ENCODE results near the gene CCDC178. TPM values are rescaled to one million over a fixed set of nuclear protein-coding genes. Genes with fewer than 3 reads are reported as not detected.
"Not testable (repeated sequence)": the region's sequence is repeated elsewhere in the genome, so short reads cannot be mapped to it uniquely, and the experiment has no call there.

CCDC178 gene
- total and polyA plus RNA-seq, 7 donors, result 0.06 to 0.25 (median 0.18) TPM; not detected in 4

- Histone ChIP-seq H3K27ac (no peak overlapping the region), H3K4me1 (no peaks in the 10 kb centered on the region), H3K36me3 (ENCODE audit: insufficient read depth in 1 of 2, low read depth in 1 of 2) (no peaks in the 10 kb centered on the region), H3K27me3 (ENCODE audit: insufficient read depth in 3 of 3, low read length in 2 of 3) (no peaks in the 10 kb centered on the region), H3K4me3 (no peak overlapping the region), H3K9me3 (no peaks in the 10 kb centered on the region)
- no peak for ATAC-seq
- no peak for DNase-seq
- intact Hi-C loops (cut with DNase I), result no loop called here
- 10 to 29% (median 16%) methylated on average over 1 of the region's 1 CpG for WGBS, 3 donors
- no peak for TF ChIP-seq CTCF (IDR thresholded peaks at IDR 0.05)
Observed at GRCh38 chr18:33421225-33421624, 19.3 kb downstream of the CCDC178 start.

- ATAC-seq (no peak), DNase-seq (no peak)
- no peak for TF ChIP-seq CTCF (IDR thresholded peaks at IDR 0.05)
- Histone ChIP-seq H3K4me3 (no peak overlapping the region), H3K9me3 (no peaks in the 10 kb centered on the region), H3K36me3 (ENCODE audit: insufficient read depth in 1 of 2, low read depth in 1 of 2) (no peaks in the 10 kb centered on the region), H3K27me3 (ENCODE audit: insufficient read depth in 3 of 3, low read length in 2 of 3) (no peaks in the 10 kb centered on the region), H3K4me1 (no peaks in the 10 kb centered on the region), H3K27ac (no peak overlapping the region)
- intact Hi-C loops (cut with DNase I), result no loop called here
Observed at GRCh38 chr18:33404244-33404873, 36.2 kb downstream of the CCDC178 start.

GRCh38 chr18:33398939-33399338 is 41.6 kb downstream of the CCDC178 start:
- WGBS, 3 donors, result 93 to 95% (median 94%) methylated on average over 8 of the region's 8 CpGs
- H3K4me3 ChIP-seq; H3K9me3 ChIP-seq; H3K4me1 ChIP-seq; H3K36me3 ChIP-seq (ENCODE audit: insufficient read depth in 1 of 2, low read depth in 1 of 2); DNase-seq; H3K27ac ChIP-seq; H3K27me3 ChIP-seq (ENCODE audit: insufficient read depth in 3 of 3, low read length in 2 of 3); ATAC-seq; intact Hi-C loops (cut with DNase I): not testable (repeated sequence)

- no peaks in the 10 kb centered on the region for H3K27me3 ChIP-seq (ENCODE audit: insufficient read depth in 3 of 3, low read length in 2 of 3)
- no peaks in the 10 kb centered on the region for H3K4me1 ChIP-seq
- no peak for ATAC-seq
- 59 to 73% (median 72%) methylated on average over 4 of the region's 4 CpGs for WGBS, 3 donors
- intact Hi-C loops (cut with DNase I), result no loop called here
- no peak overlapping the region for H3K4me3 ChIP-seq
- no peak overlapping the region for H3K27ac ChIP-seq
- H3K9me3 ChIP-seq, result no peaks in the 10 kb centered on the region
- H3K36me3 ChIP-seq (ENCODE audit: insufficient read depth in 1 of 2, low read depth in 1 of 2), result no peaks in the 10 kb centered on the region
- no peak for DNase-seq
- no peak for TF ChIP-seq CTCF (IDR thresholded peaks at IDR 0.05)
Observed at GRCh38 chr18:33375829-33376228, 64.7 kb downstream of the CCDC178 start.

GRCh38 chr18:33372442-33372841 is 68.1 kb downstream of the CCDC178 start:
- ATAC-seq, result no peak
- no peak for DNase-seq
- TF ChIP-seq CTCF (IDR thresholded peaks at IDR 0.05), result no peak
- Histone ChIP-seq H3K4me3 (no peak overlapping the region), H3K27ac (no peak overlapping the region), H3K9me3 (no peaks in the 10 kb centered on the region), H3K27me3 (ENCODE audit: insufficient read depth in 3 of 3, low read length in 2 of 3) (no peaks in the 10 kb centered on the region), H3K4me1 (no peaks in the 10 kb centered on the region), H3K36me3 (ENCODE audit: insufficient read depth in 1 of 2, low read depth in 1 of 2) (no peaks in the 10 kb centered on the region)
- intact Hi-C loops (cut with DNase I), result no loop called here
- 35 to 43% (median 35%) methylated on average over 3 of the region's 3 CpGs for WGBS, 3 donors
